ENCODE results near the gene LY9.
"Not testable (repeated sequence)": the region's sequence is repeated elsewhere in the genome, so short reads cannot be mapped to it uniquely, and the experiment has no call there.

LY9 gene

GRCh38 chr1:160780398-160780755, 15.6 kb upstream of the LY9 start:
- in situ Hi-C loops (cut with HindIII; ENCODE audit: low pct_ligation_motif_present, low sequenced_read_pairs), result no loop called here
- H3K36me3 ChIP-seq (replicated peaks), result no peaks in the 10 kb centered on the region
- no peaks in the 10 kb centered on the region for H3K27me3 ChIP-seq (replicated peaks)
- H3K27ac ChIP-seq, result no peak overlapping the region
- DNase-seq, result no peak
- no peak overlapping the region for H3K4me3 ChIP-seq (ENCODE audit: low read depth, low read length)
- no peak for TF ChIP-seq CTCF (IDR thresholded peaks at IDR 0.05; ENCODE audit: low read depth, low read length, missing control alignments)

- in situ Hi-C loops (cut with HindIII; ENCODE audit: low pct_ligation_motif_present, low sequenced_read_pairs), result no loop called here
- no peak for DNase-seq
- Histone ChIP-seq H3K36me3 (replicated peaks) (no peaks in the 10 kb centered on the region), H3K27ac (no peak overlapping the region), H3K4me3 (ENCODE audit: low read depth, low read length) (no peak overlapping the region), H3K27me3 (replicated peaks) (no peaks in the 10 kb centered on the region)
- TF ChIP-seq CTCF (IDR thresholded peaks at IDR 0.05; ENCODE audit: low read depth, low read length, missing control alignments), result no peak
These were observed 14.7 kb upstream of the LY9 start for GRCh38 chr1:160781186-160781766.

GRCh38 chr1:160781914-160782689, 13.9 kb upstream of the LY9 start:
- Histone ChIP-seq H3K27ac (no peak overlapping the region), H3K27me3 (replicated peaks) (no peaks in the 10 kb centered on the region), H3K36me3 (replicated peaks) (no peaks in the 10 kb centered on the region), H3K4me3 (ENCODE audit: low read depth, low read length) (no peak overlapping the region)
- DNase-seq, result no peak
- in situ Hi-C loops (cut with HindIII; ENCODE audit: low pct_ligation_motif_present, low sequenced_read_pairs), result no loop called here
- TF ChIP-seq CTCF (IDR thresholded peaks at IDR 0.05; ENCODE audit: low read depth, low read length, missing control alignments), result no peak

GRCh38 chr1:160782988-160783765, 12.8 kb upstream of the LY9 start:
- in situ Hi-C loops (cut with HindIII; ENCODE audit: low pct_ligation_motif_present, low sequenced_read_pairs); DNase-seq; H3K4me3 ChIP-seq (ENCODE audit: low read depth, low read length); H3K27ac ChIP-seq; H3K36me3 ChIP-seq (replicated peaks); H3K27me3 ChIP-seq (replicated peaks): not testable (repeated sequence)

GRCh38 chr1:160789051-160789701, 6.8 kb upstream of the LY9 start:
- no peak for DNase-seq
- H3K27ac ChIP-seq, result no peak overlapping the region
- no peaks in the 10 kb centered on the region for H3K27me3 ChIP-seq (replicated peaks)
- no peaks in the 10 kb centered on the region for H3K36me3 ChIP-seq (replicated peaks)
- in situ Hi-C loops (cut with HindIII; ENCODE audit: low pct_ligation_motif_present, low sequenced_read_pairs), result no loop called here
- TF ChIP-seq CTCF (IDR thresholded peaks at IDR 0.05; ENCODE audit: low read depth, low read length, missing control alignments), result no peak
- no peak overlapping the region for H3K4me3 ChIP-seq (ENCODE audit: low read depth, low read length)

Data from brain microvascular endothelial cell (primary cell).